Keratinocyte (primary cell): ENCODE measurements around the gene GRIK2. TPM values are rescaled to one million over a fixed set of nuclear protein-coding genes. Genes with fewer than 3 reads are reported as not detected.

Source experiments
- DNase-seq: peaks from one replicate; pipeline ENCODE4 v3.0.0-alpha.2; 2011; ENCODE audit warnings: low read depth, missing footprints, low spot score
- FAIRE-seq: peaks from 2 replicates; lab custom pipeline; 2011; peaks lifted over from hg19 to GRCh38; lab: Jason Lieb, UNC
- H2AFZ ChIP-seq: 2 replicates; pipeline ENCODE4 v1.6.0; 2012; ENCODE audit warnings: low read length, control low read depth, inconsistent platforms; ENCODE audit not compliant: control insufficient read depth
- H3K27ac ChIP-seq: 2 replicates; pipeline ENCODE4 v1.5.1; 2011; ENCODE audit warnings: low read length; ENCODE audit not compliant: control insufficient read depth, insufficient read depth
- H3K27me3 ChIP-seq: 3 replicates; pipeline ENCODE4 v1.6.0; 2011; ENCODE audit warnings: low read length; ENCODE audit not compliant: control insufficient read depth, insufficient read depth; ENCODE audit errors: extremely low read depth
- H3K36me3 ChIP-seq, 2 experiments: 2 replicates in 1 of 2; 3 replicates in 1 of 2; pipeline ENCODE4 v1.5.1; 2011; ENCODE audit warnings: low read length in 2 of 2, mild to moderate bottlenecking in 1 of 2; ENCODE audit not compliant: control insufficient read depth in 2 of 2, insufficient read depth in 2 of 2; ENCODE audit errors: extremely low read depth in 1 of 2
- H3K4me1 ChIP-seq: 3 replicates; pipeline ENCODE4 v1.5.1; 2011; ENCODE audit warnings: low read length; ENCODE audit not compliant: control insufficient read depth, insufficient read depth; ENCODE audit errors: extremely low read depth
- H3K4me2 ChIP-seq: 3 replicates; pipeline ENCODE4 v1.6.0; 2011; ENCODE audit warnings: low read depth, low read length; ENCODE audit not compliant: control insufficient read depth, insufficient read depth; ENCODE audit errors: extremely low read depth
- H3K4me3 ChIP-seq, 3 experiments: fragments of 200-600 bp in 1 of 3; sonication (generic) in 1 of 3; 2 replicates in 2 of 3; 3 replicates in 1 of 3; pipeline ENCODE4 v1.5.1; 2011 to 2016; ENCODE audit warnings: low read length in 3 of 3, mild to moderate bottlenecking in 3 of 3, control low read depth in 2 of 3, inconsistent platforms in 1 of 3, low read depth in 1 of 3, mixed read lengths in 1 of 3, mixed run types in 1 of 3, moderate library complexity in 1 of 3; ENCODE audit not compliant: control insufficient read depth in 2 of 3, insufficient read depth in 2 of 3; ENCODE audit errors: extremely low read depth in 1 of 3
- H3K79me2 ChIP-seq: 2 replicates; pipeline ENCODE4 v1.6.0; 2012; ENCODE audit warnings: low read length; ENCODE audit not compliant: control insufficient read depth, insufficient read depth
- H3K9ac ChIP-seq: 3 replicates; pipeline ENCODE4 v1.6.0; 2011; ENCODE audit warnings: low read length; ENCODE audit not compliant: control insufficient read depth, insufficient read depth; ENCODE audit errors: extremely low read depth
- H3K9me1 ChIP-seq: 3 replicates; pipeline ENCODE4 v1.6.0; 2011; ENCODE audit warnings: low read length; ENCODE audit not compliant: control insufficient read depth, insufficient read depth; ENCODE audit errors: extremely low read depth
- H3K9me3 ChIP-seq: 2 replicates; pipeline ENCODE4 v1.5.1; 2012; ENCODE audit warnings: low read depth, low read length; ENCODE audit not compliant: control insufficient read depth
- H4K20me1 ChIP-seq: 3 replicates; pipeline ENCODE4 v1.6.0; 2011; ENCODE audit warnings: low read length; ENCODE audit not compliant: control insufficient read depth, insufficient read depth; ENCODE audit errors: extremely low read depth
- CTCF ChIP-seq, 3 experiments: IDR thresholded peaks in 1 of 3; conservative IDR thresholded peaks in 1 of 3; optimal IDR thresholded peaks in 1 of 3; 2 replicates in 2 of 3; 3 replicates in 1 of 3; pipeline versions ENCODE3 to v1.5.1; 2011; ENCODE audit warnings: low read length in 3 of 3, mild to moderate bottlenecking in 3 of 3, moderate library complexity in 2 of 3, control low read depth in 1 of 3, inconsistent platforms in 1 of 3; ENCODE audit not compliant: insufficient read depth in 2 of 3; ENCODE audit errors: extremely low read depth in 1 of 3
- EZH2 ChIP-seq: IDR thresholded peaks from one replicate; pipeline ENCODE4 v1.6.1; 2012; ENCODE audit warnings: inconsistent platforms, mild to moderate bottlenecking, low read length, moderate library complexity
- dilution Hi-C: fragments of 300-500 bp; cut with MboI; formaldehyde crosslinking; loops from one replicate; pipeline ENCODE4 v1.7.0; 2020; ENCODE audit warnings: low sequenced_read_pairs; ENCODE audit not compliant: extremely low pct_ligation_motif_present
- polyA plus RNA-seq, 5 experiments: library from polyadenylated mRNA; depleted of rRNA in 3 of 5; stranded (reverse) in 3 of 5; stranded (forward) in 1 of 5; unstranded in 1 of 5; fragments of >200 nt; gene quantifications; 1 replicate in 1 of 5; 2 replicates in 3 of 5; 3 replicates in 1 of 5; pipeline versions ENCODE4 v1.2.1 to v1.2.3, GENCODE V29; 2011 to 2012; ENCODE audit warnings: missing spikeins in 2 of 5, low read depth in 1 of 5, low replicate concordance in 1 of 5

GRIK2 gene
- polyA plus RNA-seq, 1 donor (not counting 4 experiments of a cell fraction or from before 2014, with no cell fraction given), result 0.01 TPM

GRCh38 chr6:101392586-101393230, 800 bp upstream of the GRIK2 start:
- no peaks in the 10 kb centered on the region for H3K9me1 ChIP-seq
- dilution Hi-C loops, result no loop called here
- TF ChIP-seq EZH2 (peak; percentile 70), CTCF (optimal IDR thresholded peaks at IDR 0.05 in 1 of 3, IDR thresholded peaks at IDR 0.05 in 1 of 3, conservative IDR thresholded peaks at IDR 0.05 in 1 of 3; ENCODE audit: extremely low read depth in 1 of 3, insufficient read depth in 2 of 3, low read length in 3 of 3) (no peak)
- peaks cover 32% of the 10 kb centered on the region for H3K27me3 ChIP-seq
- H4K20me1 ChIP-seq, result no peaks in the 10 kb centered on the region
- H3K4me3 ChIP-seq, result peak overlapping the region; percentile 42 to 62 (median 50)
- no peaks in the 10 kb centered on the region for H3K9me3 ChIP-seq
- FAIRE-seq (no peak), DNase-seq (no peak)
- no peak overlapping the region for H2AFZ ChIP-seq
- peaks cover 5% of the 10 kb centered on the region for H3K4me1 ChIP-seq
- H3K36me3 ChIP-seq, result no peaks in the 10 kb centered on the region
- no peak overlapping the region for H3K9ac ChIP-seq
- no peak overlapping the region for H3K27ac ChIP-seq
- H3K4me2 ChIP-seq, result peak overlapping the region; percentile 76
- H3K79me2 ChIP-seq, result no peaks in the 10 kb centered on the region

GRCh38 chr6:101393829-101394251, 332 bp downstream of the GRIK2 start:
- peaks cover 5% of the 10 kb centered on the region for H3K4me1 ChIP-seq
- peak overlapping the region; percentile 44 for H2AFZ ChIP-seq
- H3K79me2 ChIP-seq, result no peaks in the 10 kb centered on the region
- no peaks in the 10 kb centered on the region for H3K9me3 ChIP-seq
- FAIRE-seq, result no peak
- H3K4me2 ChIP-seq, result peak overlapping the region; percentile 76
- TF ChIP-seq CTCF (optimal IDR thresholded peaks at IDR 0.05 in 1 of 3, IDR thresholded peaks at IDR 0.05 in 1 of 3, conservative IDR thresholded peaks at IDR 0.05 in 1 of 3; ENCODE audit: extremely low read depth in 1 of 3, insufficient read depth in 2 of 3, low read length in 3 of 3) (no peak), EZH2 (peak; percentile 19)
- H4K20me1 ChIP-seq, result no peaks in the 10 kb centered on the region
- no peak overlapping the region for H3K9ac ChIP-seq
- no peak for DNase-seq
- dilution Hi-C loops, result no loop called here
- peaks cover 32% of the 10 kb centered on the region for H3K27me3 ChIP-seq
- no peaks in the 10 kb centered on the region for H3K36me3 ChIP-seq
- H3K4me3 ChIP-seq, result peak overlapping the region; percentile 50 to 62 (median 61)
- no peak overlapping the region for H3K27ac ChIP-seq
- H3K9me1 ChIP-seq, result no peaks in the 10 kb centered on the region
